T-helper 1 cell treated with Interleukin-12 subunit alpha and Interleukin-12 subunit beta and Interleukin-4 antibody, amounts not matched to agents 30 μg/mL and 1 μg/mL, for 36 hours (primary cell): ENCODE measurements around the gene SPECC1L.
A peak's percentile ranks its signal among the peaks of the same experiment; 100 is the strongest.

Source experiments
- H3K27ac Mint-ChIP-seq: one replicate; pipeline ENCODE4 v1.8.0; 2021; ENCODE audit warnings: mild to moderate bottlenecking, mixed read lengths
- H3K27me3 Mint-ChIP-seq: one replicate; pipeline ENCODE4 v1.8.0; 2021; ENCODE audit warnings: low read depth, mixed read lengths
- H3K36me3 Mint-ChIP-seq: one replicate; pipeline ENCODE4 v1.8.0; 2021; ENCODE audit warnings: low read depth, mixed read lengths
- H3K4me1 Mint-ChIP-seq: one replicate; pipeline ENCODE4 v1.8.0; 2021; ENCODE audit warnings: low read depth, mixed read lengths
- H3K4me3 Mint-ChIP-seq: one replicate; pipeline ENCODE4 v1.8.0; 2021; ENCODE audit warnings: mild to moderate bottlenecking, moderate library complexity, mixed read lengths
- H3K9me3 Mint-ChIP-seq: one replicate; pipeline ENCODE4 v1.8.0; 2021; ENCODE audit warnings: mixed read lengths

SPECC1L gene

DNA sequence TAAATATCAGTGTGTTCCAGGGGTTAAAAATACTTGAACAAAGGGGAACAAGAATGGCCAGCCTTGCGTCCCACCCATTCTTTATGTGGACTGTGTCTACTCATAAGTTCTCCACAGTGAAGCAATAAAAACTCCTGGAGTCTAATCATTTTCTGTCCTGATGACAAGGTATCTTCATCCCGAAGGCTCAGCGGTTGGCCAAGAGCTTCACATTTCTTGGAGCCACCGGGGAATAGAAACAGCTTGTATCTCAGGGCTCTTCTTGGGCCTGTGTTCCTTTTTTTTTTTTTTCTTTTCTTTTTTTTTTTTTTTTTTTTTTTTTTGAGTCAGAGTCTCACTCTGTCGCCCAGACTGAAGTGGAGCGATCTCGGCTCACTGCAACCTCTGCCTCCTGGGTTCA lies 119.9 kb downstream of the SPECC1L start:
- Mint-ChIP-seq H3K27me3 (no peaks in the 10 kb centered on the region), H3K4me1 (peaks cover 25% of the 10 kb centered on the region), H3K36me3 (peaks cover 8% of the 10 kb centered on the region), H3K9me3 (no peaks in the 10 kb centered on the region), H3K27ac (no peak overlapping the region), H3K4me3 (no peak overlapping the region)

GRCh38 chr22:24391836-24392217 lies 121.2 kb downstream of the SPECC1L start:
- Mint-ChIP-seq H3K9me3 (no peaks in the 10 kb centered on the region), H3K27me3 (no peaks in the 10 kb centered on the region), H3K4me1 (peaks cover 25% of the 10 kb centered on the region), H3K4me3 (peak overlapping the region; percentile 21), H3K27ac (peak overlapping the region; percentile 45), H3K36me3 (peaks cover 6% of the 10 kb centered on the region)

DNA sequence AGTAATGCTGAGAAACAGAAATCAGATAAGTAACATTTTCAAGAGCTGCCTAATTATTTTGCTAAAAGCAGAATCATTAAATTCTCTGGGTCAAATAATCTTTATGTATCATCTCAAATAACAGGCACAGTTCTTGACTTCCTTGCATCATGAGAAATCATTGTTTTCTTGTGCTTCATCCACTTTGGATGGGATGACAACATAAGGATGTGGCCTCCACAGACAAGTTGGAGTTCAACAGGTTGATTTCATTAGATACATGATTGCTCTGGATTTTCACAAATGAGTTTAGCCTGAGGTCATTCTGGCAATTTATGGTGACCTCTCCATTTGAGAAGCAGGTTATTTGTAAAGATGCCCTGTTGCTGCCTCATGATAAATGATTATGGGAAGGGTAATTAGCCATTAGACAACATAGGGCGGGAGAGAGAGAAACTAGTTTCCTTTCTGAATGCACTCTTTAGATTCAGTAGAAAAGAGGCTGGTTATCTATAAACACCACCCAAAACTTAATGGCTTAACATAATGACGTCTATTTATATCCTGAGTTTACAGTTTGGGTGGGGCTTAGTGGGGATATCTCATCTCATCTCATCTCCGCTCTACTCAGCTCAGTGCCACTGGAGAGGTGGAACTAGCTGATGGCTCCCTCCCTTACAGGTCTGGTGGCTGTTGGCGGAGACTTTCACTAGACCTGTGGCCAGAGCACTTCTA lies 121.7 kb downstream of the SPECC1L start:
- Mint-ChIP-seq H3K36me3 (peaks cover 6% of the 10 kb centered on the region), H3K4me3 (peak overlapping the region; percentile 21), H3K9me3 (no peaks in the 10 kb centered on the region), H3K27ac (peak overlapping the region; percentile 45), H3K27me3 (no peaks in the 10 kb centered on the region), H3K4me1 (peaks cover 25% of the 10 kb centered on the region)

DNA sequence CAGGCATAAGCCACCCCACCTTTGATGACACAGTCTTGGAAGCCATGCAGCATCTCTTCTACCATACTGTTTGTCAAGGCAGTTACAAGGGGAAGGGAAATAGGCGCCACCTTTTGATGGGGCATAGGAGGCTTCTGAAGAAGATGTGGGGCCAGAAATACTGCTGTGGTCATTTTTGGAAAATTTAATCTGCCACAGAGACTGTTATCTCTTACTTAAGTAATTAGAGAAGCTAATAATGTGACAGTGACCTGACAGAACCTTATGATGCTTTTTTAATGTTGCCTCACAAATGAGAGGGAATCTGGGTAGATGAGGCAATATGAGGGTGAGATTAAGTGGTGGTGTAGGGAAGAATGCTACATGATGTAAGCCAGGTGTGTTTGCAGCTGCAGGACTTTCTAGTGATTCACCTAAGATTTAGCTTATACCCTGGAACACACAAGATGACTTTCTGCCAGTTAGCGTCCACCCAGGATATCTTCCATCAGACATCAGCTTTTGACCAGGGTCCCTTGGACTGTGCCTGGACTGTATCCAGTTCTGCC lies 122.5 kb downstream of the SPECC1L start:
- no peaks in the 10 kb centered on the region for H3K27me3 Mint-ChIP-seq
- H3K4me3 Mint-ChIP-seq: no peak overlapping the region
- peaks cover 9% of the 10 kb centered on the region for H3K36me3 Mint-ChIP-seq
- no peaks in the 10 kb centered on the region for H3K9me3 Mint-ChIP-seq
- no peak overlapping the region for H3K27ac Mint-ChIP-seq
- peaks cover 30% of the 10 kb centered on the region for H3K4me1 Mint-ChIP-seq

DNA sequence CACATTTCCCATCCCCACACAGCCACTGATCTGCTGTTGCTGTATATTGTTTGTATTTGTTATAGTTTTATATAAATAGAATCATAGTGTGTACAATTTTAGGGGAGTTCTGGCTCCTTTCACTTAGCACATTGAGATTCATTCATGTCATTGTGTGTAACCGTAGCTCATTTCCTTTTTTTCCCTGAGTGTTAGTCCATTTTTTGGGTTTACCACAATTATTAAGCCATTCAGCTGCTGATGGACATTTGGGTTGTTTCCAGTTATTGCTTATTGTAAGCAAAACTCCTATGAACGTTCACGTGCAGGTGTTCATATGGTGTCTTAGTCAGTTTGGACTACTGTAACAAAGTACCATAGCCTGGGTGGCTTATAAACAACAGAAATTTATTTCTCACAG lies 123.2 kb downstream of the SPECC1L start:
- no peak overlapping the region for H3K27ac Mint-ChIP-seq
- H3K36me3 Mint-ChIP-seq: peaks cover 12% of the 10 kb centered on the region

GRCh38 chr22:24394254-24394653 lies 123.6 kb downstream of the SPECC1L start:
- H3K27me3 Mint-ChIP-seq: no peaks in the 10 kb centered on the region
- no peaks in the 10 kb centered on the region for H3K9me3 Mint-ChIP-seq
- peaks cover 37% of the 10 kb centered on the region for H3K4me1 Mint-ChIP-seq
- peaks cover 12% of the 10 kb centered on the region for H3K36me3 Mint-ChIP-seq
- no peak overlapping the region for H3K4me3 Mint-ChIP-seq
- H3K27ac Mint-ChIP-seq: no peak overlapping the region

More for the DNA sequence above, 123.2 kb downstream of the SPECC1L start:
- Mint-ChIP-seq H3K27me3 (no peaks in the 10 kb centered on the region), H3K9me3 (no peaks in the 10 kb centered on the region), H3K4me1 (peaks cover 36% of the 10 kb centered on the region), H3K4me3 (no peak overlapping the region)

DNA sequence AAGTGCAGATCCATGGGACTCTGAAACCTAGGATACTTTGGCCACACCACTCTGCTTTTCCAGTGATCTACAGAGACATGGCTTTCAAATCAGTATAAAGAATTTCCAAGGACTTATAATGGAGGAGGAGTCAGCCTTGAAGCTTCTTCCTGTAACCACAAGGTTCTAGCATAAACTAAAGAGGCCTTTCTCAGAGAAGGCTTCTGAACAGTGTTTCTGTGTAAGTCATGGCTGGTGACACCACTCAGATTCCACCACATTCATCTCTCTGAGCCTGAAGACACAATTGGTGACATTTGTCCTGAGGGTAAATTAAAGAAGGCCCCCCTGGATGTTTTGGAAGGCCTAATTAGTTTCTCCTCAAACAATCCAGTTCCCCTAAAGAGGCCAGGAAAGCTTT lies 127.8 kb downstream of the SPECC1L start:
- Mint-ChIP-seq H3K4me1 (peaks cover 43% of the 10 kb centered on the region), H3K9me3 (no peaks in the 10 kb centered on the region), H3K27me3 (no peaks in the 10 kb centered on the region), H3K36me3 (peaks cover 22% of the 10 kb centered on the region), H3K4me3 (no peak overlapping the region), H3K27ac (peak overlapping the region; percentile 62)

- Mint-ChIP-seq H3K4me3 (peak overlapping the region; percentile 2), H3K36me3 (peaks cover 21% of the 10 kb centered on the region), H3K4me1 (peaks cover 44% of the 10 kb centered on the region), H3K27me3 (no peaks in the 10 kb centered on the region), H3K27ac (peak overlapping the region; percentile 82), H3K9me3 (no peaks in the 10 kb centered on the region)
These were observed 129.5 kb downstream of the SPECC1L start for GRCh38 chr22:24400034-24400725.

DNA sequence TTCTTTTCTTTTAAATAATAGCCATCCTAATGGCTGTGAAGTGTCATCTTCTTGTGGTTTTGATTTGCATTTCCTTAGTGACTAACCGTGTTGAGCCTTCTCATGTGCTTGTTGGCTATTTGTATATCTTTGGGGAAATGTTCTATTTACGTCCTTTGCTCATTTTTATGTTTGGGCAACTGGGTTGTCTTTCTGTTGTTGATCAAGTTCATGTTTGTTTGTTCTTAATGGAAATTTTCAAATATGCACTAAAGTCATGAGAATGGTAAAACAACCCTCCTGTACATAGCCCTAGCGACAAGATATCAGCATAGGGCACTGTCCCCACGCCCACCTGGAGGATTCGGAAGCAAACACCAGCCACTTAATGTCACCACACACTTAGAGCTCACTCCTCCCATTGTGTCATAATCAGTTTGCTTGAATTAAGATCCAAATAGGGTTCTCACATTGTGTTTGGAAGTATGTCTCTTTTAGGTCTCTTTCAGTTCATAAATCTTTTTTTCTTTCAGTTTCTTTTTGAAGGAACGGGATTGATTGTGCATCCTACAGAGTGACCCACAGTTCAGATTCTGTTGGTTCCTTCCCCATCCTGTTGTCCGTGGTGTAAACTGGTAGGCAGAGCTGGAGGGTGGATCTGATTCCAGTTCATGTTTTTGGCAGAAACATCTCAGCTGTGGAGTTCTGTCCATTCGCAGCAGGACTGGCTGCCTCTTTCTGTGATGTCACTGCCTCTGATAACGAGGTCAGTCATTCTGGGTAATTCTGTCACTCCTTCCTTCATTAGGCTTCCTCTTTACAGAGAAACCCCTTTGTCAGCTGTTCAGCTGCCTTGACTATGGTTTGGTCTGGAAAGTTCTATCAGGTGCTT lies 130.3 kb downstream of the SPECC1L start:
- no peaks in the 10 kb centered on the region for H3K9me3 Mint-ChIP-seq
- H3K27me3 Mint-ChIP-seq: no peaks in the 10 kb centered on the region
- H3K4me3 Mint-ChIP-seq: peak overlapping the region; percentile 2
- peaks cover 46% of the 10 kb centered on the region for H3K4me1 Mint-ChIP-seq
- H3K27ac Mint-ChIP-seq: peak overlapping the region; percentile 82
- peaks cover 21% of the 10 kb centered on the region for H3K36me3 Mint-ChIP-seq

DNA sequence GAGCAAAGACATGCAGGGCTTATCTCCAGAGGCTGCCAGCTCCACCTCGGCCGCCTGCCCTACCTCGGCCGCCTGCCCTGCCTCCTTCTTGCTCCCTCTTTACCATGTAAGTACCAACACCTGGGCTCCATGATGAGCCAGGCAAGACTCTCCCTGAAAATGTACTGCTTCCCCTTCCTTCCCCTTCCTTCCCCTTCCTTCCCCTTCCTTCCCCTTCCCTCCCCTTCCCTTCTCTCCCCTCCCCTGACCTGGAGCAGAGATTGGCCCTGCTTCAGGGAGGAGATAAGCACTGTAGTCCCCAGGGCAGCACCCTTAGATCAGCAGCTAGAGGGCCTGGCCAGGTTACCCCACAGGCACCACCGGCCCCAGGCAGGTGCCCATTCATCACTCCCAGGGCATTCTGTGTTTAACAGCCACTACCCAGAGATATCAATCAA lies 131.3 kb downstream of the SPECC1L start:
- H3K27me3 Mint-ChIP-seq: no peaks in the 10 kb centered on the region
- peaks cover 21% of the 10 kb centered on the region for H3K36me3 Mint-ChIP-seq
- H3K9me3 Mint-ChIP-seq: no peaks in the 10 kb centered on the region
- peak overlapping the region; percentile 72 for H3K27ac Mint-ChIP-seq
- H3K4me3 Mint-ChIP-seq: peak overlapping the region; percentile 2
- peaks cover 49% of the 10 kb centered on the region for H3K4me1 Mint-ChIP-seq

DNA sequence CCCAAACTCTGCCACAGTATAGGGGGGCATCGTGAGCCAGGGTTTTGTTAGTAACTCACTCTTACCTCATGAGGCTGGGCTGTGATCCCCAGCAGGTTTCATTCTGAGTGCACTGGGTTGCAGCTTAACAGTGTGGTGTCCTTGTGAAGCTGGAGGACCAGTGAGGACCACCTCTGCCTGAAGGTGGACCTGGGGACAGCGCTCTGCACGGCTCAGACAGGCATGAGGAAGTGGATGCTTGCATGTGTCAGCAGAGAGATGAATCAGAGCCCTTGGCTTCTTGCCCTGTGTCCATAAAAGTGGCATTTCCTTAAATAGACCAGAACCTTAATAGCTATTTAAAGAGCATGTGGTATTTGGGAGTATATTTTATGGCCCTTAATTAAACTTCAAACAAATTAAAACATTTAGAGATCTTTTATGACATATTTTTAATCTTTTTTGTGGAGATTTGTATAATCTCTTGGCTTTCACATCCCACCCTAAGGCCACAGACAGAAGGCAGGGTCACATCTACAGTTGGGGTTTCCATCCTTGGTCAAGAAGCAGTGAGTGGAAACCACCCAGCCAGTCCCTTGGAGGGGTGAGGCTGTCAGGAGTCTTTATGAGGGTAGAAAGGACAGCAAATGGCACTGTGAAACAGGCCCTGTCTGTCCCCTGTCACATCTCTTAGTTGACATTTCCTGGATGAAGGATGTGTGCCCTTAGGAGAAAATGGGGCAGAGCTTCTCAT lies 132.0 kb downstream of the SPECC1L start:
- H3K4me1 Mint-ChIP-seq: peaks cover 56% of the 10 kb centered on the region
- peak overlapping the region; percentile 72 for H3K27ac Mint-ChIP-seq
- H3K27me3 Mint-ChIP-seq: no peaks in the 10 kb centered on the region
- H3K4me3 Mint-ChIP-seq: no peak overlapping the region
- no peaks in the 10 kb centered on the region for H3K9me3 Mint-ChIP-seq
- peaks cover 21% of the 10 kb centered on the region for H3K36me3 Mint-ChIP-seq

GRCh38 chr22:24403346-24403745 lies 132.7 kb downstream of the SPECC1L start:
- no peaks in the 10 kb centered on the region for H3K27me3 Mint-ChIP-seq
- peaks cover 55% of the 10 kb centered on the region for H3K4me1 Mint-ChIP-seq
- no peak overlapping the region for H3K4me3 Mint-ChIP-seq
- H3K9me3 Mint-ChIP-seq: no peaks in the 10 kb centered on the region
- peaks cover 17% of the 10 kb centered on the region for H3K36me3 Mint-ChIP-seq
- no peak overlapping the region for H3K27ac Mint-ChIP-seq

- H3K4me3 Mint-ChIP-seq: no peak overlapping the region
- H3K4me1 Mint-ChIP-seq: peaks cover 49% of the 10 kb centered on the region
- H3K27ac Mint-ChIP-seq: no peak overlapping the region
- peaks cover 14% of the 10 kb centered on the region for H3K36me3 Mint-ChIP-seq
- H3K27me3 Mint-ChIP-seq: no peaks in the 10 kb centered on the region
- no peaks in the 10 kb centered on the region for H3K9me3 Mint-ChIP-seq
These were observed 134.1 kb downstream of the SPECC1L start for GRCh38 chr22:24404561-24405275.
